ENCODE data around the gene FOXP1. TPM values are rescaled to one million over a fixed set of nuclear protein-coding genes. Genes with fewer than 3 reads are reported as not detected.

Gene FOXP1
- total and polyA plus RNA-seq, 2 of the 8 experiments (the other 6 are each of a cell fraction or from before 2014, with no cell fraction given) = 13.9 to 25.4 TPM

- no peaks in the 10 kb centered on the region; the same call in 1 of the 2 replicates for H3K79me1 ChIP-seq (ENCODE audit: low read depth, low read length)
- H3K27me3 ChIP-seq (replicated peaks in 1 of 4; ENCODE audit: control insufficient read depth in 3 of 4, extremely low read depth in 1 of 4, insufficient read depth in 3 of 4, low read length in 3 of 4) = no peaks in the 10 kb centered on the region
- H2AK5ac ChIP-seq (ENCODE audit: low read depth, low read length) = no peak overlapping the region
- H3K14ac ChIP-seq (ENCODE audit: insufficient read length) = no peak overlapping the region
- H3K4me2 ChIP-seq (ENCODE audit: insufficient read depth in 1 of 2, low read depth in 2 of 2, low read length in 2 of 2) = peak overlapping the region; percentile 29 to 38; a peak in 3 of 4 replicates
- H3K9ac ChIP-seq (replicated peaks in 1 of 4; ENCODE audit: extremely low read depth in 1 of 4, low read depth in 3 of 4, low read length in 3 of 4) = no peak overlapping the region
- no peaks in the 10 kb centered on the region for H3K9me3 ChIP-seq (ENCODE audit: insufficient read depth in 2 of 2, low read depth in 1 of 2, low read length in 1 of 2)
- no peak overlapping the region for H3K18ac ChIP-seq (ENCODE audit: extremely low read depth, low read length)
- no peak overlapping the region for H4K91ac ChIP-seq (replicated peaks; ENCODE audit: insufficient read length, low read length)
- no peaks in the 10 kb centered on the region for H3K23me2 ChIP-seq (ENCODE audit: low read depth, low read length)
- H3K4me3 ChIP-seq (ENCODE audit: extremely low read depth in 1 of 4, insufficient read depth in 2 of 4, low read depth in 3 of 4, low read length in 4 of 4) = no peak overlapping the region
- H3K23ac ChIP-seq (ENCODE audit: insufficient read length) = no peak overlapping the region
- H2AFZ ChIP-seq (ENCODE audit: low read length) = no peak overlapping the region
- peaks cover 0 to 32% of the 10 kb centered on the region in 2 experiments; a peak in 2 of 4 replicates for H3K79me2 ChIP-seq (ENCODE audit: control insufficient read depth in 1 of 2, insufficient read depth in 2 of 2, low read length in 2 of 2)
- H4K8ac ChIP-seq (ENCODE audit: extremely low read depth, insufficient read depth, low read length) = no peak overlapping the region
- H3K27ac ChIP-seq (ENCODE audit: low read depth, low read length) = no peak overlapping the region
- H3K36me3 ChIP-seq (ENCODE audit: control insufficient read depth in 2 of 4, insufficient read depth in 4 of 4, low read length in 3 of 4) = 0 out of 8 replicates have a peak, but pooled peaks cover 0 to 3% (median 0%) of the 10 kb centered on the region in 4 experiments
- TF ChIP-seq JUND (IDR thresholded peaks at IDR 0.05; ENCODE audit: low read length) (peak; percentile 39; the same call in 1 of the 2 replicates), RBBP5 (IDR thresholded peaks at IDR 0.05; ENCODE audit: borderline replicate concordance, low read depth, low read length) (no peak), CEBPB (IDR thresholded peaks at IDR 0.05; ENCODE audit: low read depth, low read length) (peak; percentile 91), BRCA1 (IDR thresholded peaks at IDR 0.05; ENCODE audit: low read depth, low read length) (no peak), E2F6 (IDR thresholded peaks at IDR 0.05) (no peak), ATF3 (IDR thresholded peaks at IDR 0.05; ENCODE audit: insufficient read depth, low read depth, low read length) (peak; percentile 46; the same call in 1 of the 2 replicates), SIX5 (IDR thresholded peaks at IDR 0.05; ENCODE audit: low read depth, low read length) (no peak)
- no peak for DNase-seq (ENCODE audit: low read depth in 1 of 2, low spot score in 2 of 2)
- peak; percentile 79 for FAIRE-seq
- H2BK5ac ChIP-seq (ENCODE audit: low read depth, low read length) = no peak overlapping the region
- CTCF ChIA-PET (ENCODE audit: partially characterized antibody) = interaction anchor here (1.1 to 2.1 kb wide), 3 partner anchors 15 to 50 kb away, joined by 3 to 6 read pairs (median 3); no protein-coding TSS in a partner anchor
- H3K4me1 ChIP-seq (replicated peaks in 1 of 4; ENCODE audit: control insufficient read depth in 3 of 4, insufficient read depth in 4 of 4, low read length in 3 of 4) = peaks cover 7 to 49% (median 31%) of the 10 kb centered on the region in 4 experiments
- no peak overlapping the region for H2BK20ac ChIP-seq (ENCODE audit: low read length)
- H3K56ac ChIP-seq (replicated peaks; ENCODE audit: insufficient read length, low read depth, low read length) = no peak overlapping the region
- POLR2A ChIA-PET (ENCODE audit: partially characterized antibody) = interaction anchor here (1.0 to 1.4 kb wide), 2 partner anchors 8 to 9 kb away, joined by 3 to 6 read pairs; no protein-coding TSS in a partner anchor
- H2BK15ac ChIP-seq (ENCODE audit: low read length) = no peak overlapping the region
- WGBS, 2 experiments (ENCODE audit: extremely low coverage in 1 of 2, insufficient coverage in 1 of 2, insufficient read length in 1 of 2, insufficient replicate concordance in 2 of 2, low coverage in 1 of 2, low lambda C conversion rate in 2 of 2, missing lambda C conversion rate in 1 of 2) = 49% methylated on average over 11 of the region's 11 CpGs; no CpG with 5 or more reads in 1 of the 2 experiments
- no peak overlapping the region for H2BK12ac ChIP-seq (ENCODE audit: low read depth, low read length)
- H4K20me1 ChIP-seq (replicated peaks in 1 of 2; ENCODE audit: control insufficient read depth in 1 of 2, insufficient read depth in 2 of 2, low read length in 2 of 2) = peaks cover 0 to 2% of the 10 kb centered on the region in 2 experiments
- no peak overlapping the region for H2BK120ac ChIP-seq (replicated peaks; ENCODE audit: low read depth, low read length)
- H4K5ac ChIP-seq (ENCODE audit: insufficient read length, low read depth, low read length) = peak overlapping the region; percentile 69
- no peak overlapping the region for H3K4ac ChIP-seq (replicated peaks; ENCODE audit: insufficient read length, low read depth, low read length)
Measured at GRCh38 chr3:71055257-71056001, 528.1 kb downstream of the FOXP1 start.

Measured in H1 (cell line).